IMR-90 (cell line): ENCODE measurements around the gene PLPP7. TPM values are rescaled to one million over a fixed set of nuclear protein-coding genes. Genes with fewer than 3 reads are reported as not detected.

Source experiments
- ATAC-seq: fragments of 200-7000 bp; cut with Tn5 transposase; 2 replicates; pipeline ENCODE4 v1.9.1; 2020; ENCODE audit warnings: low read depth, mild to moderate bottlenecking, moderate library complexity
- BruUV-seq: library from RNA; stranded (reverse); fragments of 400-500 nt; replicated peaks from 2 replicates; lab custom pipeline; 2021; lab: Mats Ljungman, UMichigan
- CTCF ChIA-PET: fragments of 300-600 bp; formaldehyde crosslinking; extraction: SDS; loops from one replicate; lab custom pipeline; 2021; ENCODE audit warnings: antibody characterized with exemption; lab: Yijun Ruan, JAX
- POLR2A ChIA-PET: fragments of 300-600 bp; sonication (Branson Sonifier 250); formaldehyde crosslinking; loops from one replicate; lab custom pipeline; 2022; ENCODE audit warnings: antibody characterized with exemption; ENCODE audit not compliant: unreplicated experiment; lab: Charles Lee
- DNase-seq: peaks from one replicate; pipeline ENCODE4 v3.0.0; 2013
- H2AFZ ChIP-seq: replicated peaks from 2 replicates; pipeline ENCODE3; 2013; ENCODE audit warnings: low read length, mild to moderate bottlenecking; ENCODE audit not compliant: poor library complexity
- H2AK5ac ChIP-seq: 2 replicates; pipeline ENCODE4 v1.6.1; 2013; ENCODE audit warnings: low read depth, low read length, inconsistent platforms
- H2AK9ac ChIP-seq: replicated peaks from 2 replicates; pipeline ENCODE3; 2013; ENCODE audit warnings: mild to moderate bottlenecking, low read depth, low read length, moderate library complexity; ENCODE audit not compliant: poor library complexity
- H2BK120ac ChIP-seq: 2 replicates; pipeline ENCODE4 v1.6.1; 2013; ENCODE audit warnings: low read depth, low read length, inconsistent platforms
- H2BK15ac ChIP-seq: 3 replicates; pipeline ENCODE4 v1.6.1; 2013; ENCODE audit warnings: low read depth, low read length, inconsistent platforms
- H2BK20ac ChIP-seq: 2 replicates; pipeline ENCODE4 v1.6.1; 2013; ENCODE audit warnings: low read depth, mild to moderate bottlenecking, inconsistent platforms, low read length, moderate library complexity
- H2BK5ac ChIP-seq: 2 replicates; pipeline ENCODE4 v1.6.1; 2013; ENCODE audit warnings: mild to moderate bottlenecking, low read depth, low read length, inconsistent platforms; ENCODE audit not compliant: poor library complexity, severe bottlenecking
- H3K14ac ChIP-seq: replicated peaks from 2 replicates; pipeline ENCODE4 v1.6.1; 2013; ENCODE audit warnings: low read depth, low read length, inconsistent platforms
- H3K18ac ChIP-seq: 2 replicates; pipeline ENCODE4 v1.6.1; 2013; ENCODE audit warnings: low read depth, low read length, control low read depth
- H3K23ac ChIP-seq: 2 replicates; pipeline ENCODE4 v1.6.1; 2013; ENCODE audit warnings: low read depth, low read length, inconsistent platforms
- H3K27ac ChIP-seq: 2 replicates; pipeline ENCODE4 v1.5.1; 2013; ENCODE audit warnings: mild to moderate bottlenecking, control low read depth, low read length; ENCODE audit not compliant: insufficient read depth
- H3K27me3 ChIP-seq: 2 replicates; pipeline ENCODE4 v1.6.1; 2013; ENCODE audit warnings: low read length; ENCODE audit not compliant: control insufficient read depth, insufficient read depth
- H3K36me3 ChIP-seq: 2 replicates; pipeline ENCODE4 v1.6.1; 2013; ENCODE audit warnings: low read length, mixed read lengths; ENCODE audit not compliant: control insufficient read depth, insufficient read depth
- H3K4ac ChIP-seq: 2 replicates; pipeline ENCODE4 v1.6.1; 2013; ENCODE audit warnings: low read depth, low read length, inconsistent platforms
- H3K4me1 ChIP-seq: 2 replicates; pipeline ENCODE4 v1.6.1; 2013; ENCODE audit warnings: low read length, mixed read lengths; ENCODE audit not compliant: control insufficient read depth, insufficient read depth
- H3K4me2 ChIP-seq: 2 replicates; pipeline ENCODE4 v1.6.1; 2013; ENCODE audit warnings: low read depth, mild to moderate bottlenecking, control low read depth, low read length, moderate library complexity
- H3K4me3 ChIP-seq: 2 replicates; pipeline ENCODE4 v1.5.1; 2013; ENCODE audit warnings: low read depth, mild to moderate bottlenecking, control low read depth, low read length, moderate library complexity; ENCODE audit not compliant: insufficient read depth
- H3K56ac ChIP-seq: 2 replicates; pipeline ENCODE4 v1.6.1; 2013; ENCODE audit warnings: low read length, inconsistent platforms; ENCODE audit not compliant: insufficient read depth; ENCODE audit errors: extremely low read depth
- H3K79me1 ChIP-seq, 2 experiments: 2 replicates each; pipeline ENCODE4 v1.6.1; 2013; ENCODE audit warnings: low read length in 2 of 2, inconsistent platforms in 1 of 2, low read depth in 1 of 2
- H3K9ac ChIP-seq: 2 replicates; pipeline ENCODE4 v1.6.1; 2013; ENCODE audit warnings: low read depth, low read length, control low read depth
- H3K9me1 ChIP-seq: 2 replicates; pipeline ENCODE4 v1.6.1; 2013; ENCODE audit warnings: low read length, inconsistent platforms; ENCODE audit not compliant: insufficient read depth
- H3K9me3 ChIP-seq: 2 replicates; pipeline ENCODE4 v1.6.1; 2013; ENCODE audit warnings: low read length; ENCODE audit not compliant: control insufficient read depth, insufficient read depth
- H4K20me1 ChIP-seq: 2 replicates; pipeline ENCODE4 v1.6.1; 2013; ENCODE audit warnings: low read length, inconsistent platforms; ENCODE audit not compliant: insufficient read depth
- H4K5ac ChIP-seq: 2 replicates; pipeline ENCODE4 v1.6.1; 2013; ENCODE audit warnings: mild to moderate bottlenecking, low read depth, low read length, control low read depth
- H4K8ac ChIP-seq, 2 experiments: 2 replicates each; pipeline ENCODE4 v1.6.1; 2013; ENCODE audit warnings: low read depth in 2 of 2, low read length in 2 of 2, control low read depth in 1 of 2, inconsistent platforms in 1 of 2
- H4K91ac ChIP-seq: 2 replicates; pipeline ENCODE4 v1.6.1; 2013; ENCODE audit warnings: low read depth, low read length, inconsistent platforms; ENCODE audit not compliant: insufficient read depth
- BHLHE40 ChIP-seq: fragments of 150-350 bp; IDR thresholded peaks from 2 replicates; pipeline ENCODE4 v1.6.1; 2016; ENCODE audit warnings: mild to moderate bottlenecking, low read depth, low read length
- CEBPB ChIP-seq: IDR thresholded peaks from 2 replicates; pipeline ENCODE4 v1.6.1; 2012; ENCODE audit warnings: low read depth, low read length, improper control_type of control experiment
- CHD1 ChIP-seq: IDR thresholded peaks from 2 replicates; pipeline ENCODE4 v1.6.1; 2012; ENCODE audit warnings: low read depth, low read length, improper control_type of control experiment
- MAFK ChIP-seq: IDR thresholded peaks from 2 replicates; pipeline ENCODE4 v1.6.1; 2012; ENCODE audit warnings: low read depth, low read length, improper control_type of control experiment
- MAZ ChIP-seq: IDR thresholded peaks from 2 replicates; pipeline ENCODE4 v1.6.1; 2012; ENCODE audit warnings: low read depth, mild to moderate bottlenecking, low read length, improper control_type of control experiment, moderate library complexity, borderline replicate concordance
- MXI1 ChIP-seq: IDR thresholded peaks from 2 replicates; pipeline ENCODE4 v1.6.1; 2012; ENCODE audit warnings: low read depth, mild to moderate bottlenecking, low read length, moderate library complexity, borderline replicate concordance
- POLR2A ChIP-seq: IDR thresholded peaks from 2 replicates; pipeline ENCODE4 v1.6.1; 2012; ENCODE audit warnings: mild to moderate bottlenecking, low read depth, low read length
- RAD21 ChIP-seq: IDR thresholded peaks from 2 replicates; pipeline ENCODE4 v1.6.1; 2012; ENCODE audit warnings: low read length, improper control_type of control experiment
- RCOR1 ChIP-seq: IDR thresholded peaks from 2 replicates; pipeline ENCODE4 v1.6.1; 2012; ENCODE audit warnings: mild to moderate bottlenecking, low read length, improper control_type of control experiment; ENCODE audit not compliant: insufficient replicate concordance
- RFX5 ChIP-seq: IDR thresholded peaks from 2 replicates; pipeline ENCODE4 v1.8.0; 2012; ENCODE audit warnings: low read depth, mild to moderate bottlenecking, low read length, moderate library complexity
- SMC3 ChIP-seq: fragments of 150-350 bp; IDR thresholded peaks from 2 replicates; pipeline ENCODE4 v1.6.1; 2016; ENCODE audit warnings: low read depth, mild to moderate bottlenecking, antibody characterized with exemption, low read length, moderate library complexity
- WGBS, 2 experiments: methylation state at CpG; one replicate each; pipeline versions ENCODE4 v1.1.5 to v1.1.7; 2013; ENCODE audit warnings: missing lambda C conversion rate in 2 of 2; ENCODE audit not compliant: insufficient read length in 1 of 2; ENCODE audit errors: extremely low coverage in 2 of 2; 5-methylcytosine and 5-hydroxymethylcytosine counted together
- dilution Hi-C: fragments of 300-500 bp; cut with HindIII; formaldehyde crosslinking; loops from one replicate; pipeline ENCODE4 v1.14.3; 2018; ENCODE audit warnings: low sequenced_read_pairs; ENCODE audit not compliant: unreplicated experiment
- in situ Hi-C: fragments of 300-500 bp; cut with MboI; formaldehyde crosslinking; loops from 3 replicates; pipeline ENCODE4 v1.14.3; 2019; ENCODE audit warnings: low sequenced_read_pairs, inconsistent platforms, mixed read lengths
- intact Hi-C: fragments of 100-400 bp; cut with micrococcal nuclease; formaldehyde crosslinking; loops from 2 replicates; pipeline ENCODE4 v1.10.0; 2022
- polyA plus RNA-seq, 3 experiments: library from polyadenylated mRNA; depleted of rRNA; stranded (reverse); fragments of >200 nt; gene quantifications; 2 replicates each; pipeline ENCODE4 v1.2.3, GENCODE V29; 2012; ENCODE audit warnings: low replicate concordance in 1 of 3
- total RNA-seq: library from RNA; depleted of rRNA; stranded (reverse); fragments of >200 nt; gene quantifications from 2 replicates; pipeline ENCODE4 v1.2.3, GENCODE V29; 2012
- TF ChIP-seq, protein P1 (sequence below): conservative IDR thresholded peaks from 2 replicates; pipeline ENCODE4 v1.5.1; 2012; ENCODE audit warnings: mild to moderate bottlenecking, low read depth, low read length, improper control_type of control experiment
- TF ChIP-seq, protein P2 (sequence below): fragments of 150-350 bp; IDR thresholded peaks from 2 replicates; pipeline ENCODE4 v1.6.1; 2016; ENCODE audit warnings: low read depth, mild to moderate bottlenecking, low read length, moderate library complexity, borderline replicate concordance
- TF ChIP-seq, protein P3 (sequence below): fragments of 150-350 bp; IDR thresholded peaks from 2 replicates; pipeline ENCODE4 v1.6.1; 2017; ENCODE audit warnings: mild to moderate bottlenecking, antibody characterized with exemption, low read length, low read depth

PLPP7 gene
- total and polyA plus RNA-seq, 2 of the 4 experiments (the other 2 are of a cell fraction), result 0.54 to 1.2 TPM

- ChIA-PET CTCF (no interaction called here), POLR2A (no interaction called here)
- no peaks in the 10 kb centered on the region for H3K79me1 ChIP-seq
- no peak overlapping the region for H3K18ac ChIP-seq
- H3K27me3 ChIP-seq, result peaks cover 11% of the 10 kb centered on the region
- ATAC-seq (no peak), DNase-seq (no peak)
- intact Hi-C loops (no loop called here), dilution Hi-C loops (no loop called here), in situ Hi-C loops (no loop called here)
- no peak overlapping the region for H3K9ac ChIP-seq
- no peaks in the 10 kb centered on the region for H3K9me1 ChIP-seq
- no peak overlapping the region for H4K5ac ChIP-seq
- no peak overlapping the region for H4K8ac ChIP-seq
- H2BK5ac ChIP-seq, result no peak overlapping the region
- no peaks in the 10 kb centered on the region for H4K20me1 ChIP-seq
- no CpG with 5 or more reads among the region's 20 CpGs for WGBS, 2 experiments
- no peak for TF ChIP-seq RAD21
- TF ChIP-seq, protein P1, sequence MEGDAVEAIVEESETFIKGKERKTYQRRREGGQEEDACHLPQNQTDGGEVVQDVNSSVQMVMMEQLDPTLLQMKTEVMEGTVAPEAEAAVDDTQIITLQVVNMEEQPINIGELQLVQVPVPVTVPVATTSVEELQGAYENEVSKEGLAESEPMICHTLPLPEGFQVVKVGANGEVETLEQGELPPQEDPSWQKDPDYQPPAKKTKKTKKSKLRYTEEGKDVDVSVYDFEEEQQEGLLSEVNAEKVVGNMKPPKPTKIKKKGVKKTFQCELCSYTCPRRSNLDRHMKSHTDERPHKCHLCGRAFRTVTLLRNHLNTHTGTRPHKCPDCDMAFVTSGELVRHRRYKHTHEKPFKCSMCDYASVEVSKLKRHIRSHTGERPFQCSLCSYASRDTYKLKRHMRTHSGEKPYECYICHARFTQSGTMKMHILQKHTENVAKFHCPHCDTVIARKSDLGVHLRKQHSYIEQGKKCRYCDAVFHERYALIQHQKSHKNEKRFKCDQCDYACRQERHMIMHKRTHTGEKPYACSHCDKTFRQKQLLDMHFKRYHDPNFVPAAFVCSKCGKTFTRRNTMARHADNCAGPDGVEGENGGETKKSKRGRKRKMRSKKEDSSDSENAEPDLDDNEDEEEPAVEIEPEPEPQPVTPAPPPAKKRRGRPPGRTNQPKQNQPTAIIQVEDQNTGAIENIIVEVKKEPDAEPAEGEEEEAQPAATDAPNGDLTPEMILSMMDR, result no peak
- TF ChIP-seq MAZ, result no peak
- no peak for TF ChIP-seq POLR2A
- TF ChIP-seq CEBPB, result no peak
- no peak for TF ChIP-seq SMC3
- no peak for TF ChIP-seq CHD1
- TF ChIP-seq, protein P2, sequence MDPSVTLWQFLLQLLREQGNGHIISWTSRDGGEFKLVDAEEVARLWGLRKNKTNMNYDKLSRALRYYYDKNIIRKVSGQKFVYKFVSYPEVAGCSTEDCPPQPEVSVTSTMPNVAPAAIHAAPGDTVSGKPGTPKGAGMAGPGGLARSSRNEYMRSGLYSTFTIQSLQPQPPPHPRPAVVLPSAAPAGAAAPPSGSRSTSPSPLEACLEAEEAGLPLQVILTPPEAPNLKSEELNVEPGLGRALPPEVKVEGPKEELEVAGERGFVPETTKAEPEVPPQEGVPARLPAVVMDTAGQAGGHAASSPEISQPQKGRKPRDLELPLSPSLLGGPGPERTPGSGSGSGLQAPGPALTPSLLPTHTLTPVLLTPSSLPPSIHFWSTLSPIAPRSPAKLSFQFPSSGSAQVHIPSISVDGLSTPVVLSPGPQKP, result no peak
- no peak for TF ChIP-seq MXI1
- TF ChIP-seq, protein P3, sequence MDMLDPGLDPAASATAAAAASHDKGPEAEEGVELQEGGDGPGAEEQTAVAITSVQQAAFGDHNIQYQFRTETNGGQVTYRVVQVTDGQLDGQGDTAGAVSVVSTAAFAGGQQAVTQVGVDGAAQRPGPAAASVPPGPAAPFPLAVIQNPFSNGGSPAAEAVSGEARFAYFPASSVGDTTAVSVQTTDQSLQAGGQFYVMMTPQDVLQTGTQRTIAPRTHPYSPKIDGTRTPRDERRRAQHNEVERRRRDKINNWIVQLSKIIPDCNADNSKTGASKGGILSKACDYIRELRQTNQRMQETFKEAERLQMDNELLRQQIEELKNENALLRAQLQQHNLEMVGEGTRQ, result no peak
- TF ChIP-seq MAFK, result no peak
- no peak for TF ChIP-seq RFX5
- no peak for TF ChIP-seq BHLHE40
- TF ChIP-seq RCOR1, result no peak
- no peak overlapping the region for H2BK120ac ChIP-seq
- no peaks in the 10 kb centered on the region for H3K36me3 ChIP-seq
- no peak overlapping the region for H3K4ac ChIP-seq
- H3K4me2 ChIP-seq, result no peak overlapping the region
- no peak overlapping the region for H2BK15ac ChIP-seq
- H3K4me3 ChIP-seq, result no peak overlapping the region
- H4K91ac ChIP-seq, result no peak overlapping the region
- no TSS peak for BruUV-seq
- H3K23ac ChIP-seq, result no peak overlapping the region
- no peak overlapping the region for H2BK20ac ChIP-seq
- H3K56ac ChIP-seq, result no peak overlapping the region
- H2AFZ ChIP-seq, result no peak overlapping the region
- no peaks in the 10 kb centered on the region for H3K4me1 ChIP-seq
- no peaks in the 10 kb centered on the region for H3K9me3 ChIP-seq
- H2AK9ac ChIP-seq, result no peak overlapping the region
- H3K14ac ChIP-seq, result no peak overlapping the region
- no peak overlapping the region; the same call in 1 of the 2 replicates for H2AK5ac ChIP-seq
- no peak overlapping the region for H3K27ac ChIP-seq
Observed at GRCh38 chr9:131270171-131271015, 19.1 kb upstream of the PLPP7 start.
